Suppressor macrophage (primary cell): ENCODE measurements around the gene PBXIP1.
A peak's percentile ranks its signal among the peaks of the same experiment; 100 is the strongest.

Source experiments
- DNase-seq, 4 experiments: peaks; one replicate each; pipeline ENCODE4 v3.0.0-alpha.2; 2020 to 2022

Gene PBXIP1

GRCh38 chr1:154972517-154973343, 16.8 kb upstream of the PBXIP1 start:
- no peak for DNase-seq

GRCh38 chr1:154972213-154972516, 16.3 kb upstream of the PBXIP1 start:
- DNase-seq: no peak

- DNase-seq: peak; percentile 40 to 66 (median 42)
Observed at GRCh38 chr1:154971341-154971998, 15.6 kb upstream of the PBXIP1 start.

- peak; percentile 56 to 72 (median 62) for DNase-seq
Observed at GRCh38 chr1:154970631-154971340, 14.9 kb upstream of the PBXIP1 start, which contains the start of gene SHC1. Gene SHC1 (minus strand): TSS chr1:154970747. CDS start chr1:154970526, 221 bp downstream.

- no peak for DNase-seq
Observed at GRCh38 chr1:154969860-154970452, 14.1 kb upstream of the PBXIP1 start.

- DNase-seq: no peak
Observed at GRCh38 chr1:154969246-154969645, 13.3 kb upstream of the PBXIP1 start.

GRCh38 chr1:154968731-154969130, 12.8 kb upstream of the PBXIP1 start:
- no peak for DNase-seq

GRCh38 chr1:154967331-154967950, 11.5 kb upstream of the PBXIP1 start:
- no peak for DNase-seq

- DNase-seq: no peak
Observed at GRCh38 chr1:154966111-154966510, 10.2 kb upstream of the PBXIP1 start.

- no peak for DNase-seq
Observed at GRCh38 chr1:154964359-154964758, 8.5 kb upstream of the PBXIP1 start.

- DNase-seq: no peak
Observed at GRCh38 chr1:154963643-154964042, 7.7 kb upstream of the PBXIP1 start.

GRCh38 chr1:154962795-154963330, 7.0 kb upstream of the PBXIP1 start:
- no peak for DNase-seq

GRCh38 chr1:154962156-154962749, 6.4 kb upstream of the PBXIP1 start:
- DNase-seq: peak in 3 of 4 experiments; percentile 21 to 52 (median 39)

GRCh38 chr1:154961207-154962155, 5.6 kb upstream of the PBXIP1 start, which contains the start of gene PYGO2:
Gene PYGO2 (minus strand): TSS chr1:154961782. CDS start chr1:154961576, 206 bp downstream.
- DNase-seq: peak; percentile 78 to 92 (median 84)

- DNase-seq: peak in 1 of 4 experiments; percentile 9
Observed at GRCh38 chr1:154960446-154961136, 4.7 kb upstream of the PBXIP1 start.

GRCh38 chr1:154959426-154959780, 3.5 kb upstream of the PBXIP1 start:
- DNase-seq: no peak

GRCh38 chr1:154958681-154959425, 3.0 kb upstream of the PBXIP1 start:
- DNase-seq: no peak

- DNase-seq: peak in 1 of 4 experiments; percentile 26
Observed at GRCh38 chr1:154958036-154958435, 2.1 kb upstream of the PBXIP1 start.

GRCh38 chr1:154957091-154957657, 1.3 kb upstream of the PBXIP1 start:
- DNase-seq: no peak
